GM12878 (cell line): Measurements from ENCODE around the gene MOCOS. TPM values are rescaled to one million over a fixed set of nuclear protein-coding genes. Genes with fewer than 3 reads are reported as not detected.

Experiments used
- ATAC-seq: fragments of 200-7000 bp; cut with Tn5 transposase; 3 replicates; pipeline ENCODE4 v1.9.1; 2020; ENCODE audit warnings: mild to moderate bottlenecking, moderate library complexity
- BruUV-seq: library from RNA; stranded (reverse); fragments of 400-500 nt; replicated peaks from 2 replicates; lab custom pipeline; 2021; lab: Mats Ljungman, UMichigan
- CTCF ChIA-PET: fragments of 300-600 bp; sonication (Branson Sonifier 250); formaldehyde crosslinking; extraction: SDS; loops from one replicate; lab custom pipeline; 2021; ENCODE audit warnings: inconsistent platforms; lab: Yijun Ruan, JAX
- POLR2A ChIA-PET: fragments of 350-600 bp; formaldehyde crosslinking; extraction: SDS; loops from one replicate; lab custom pipeline; 2021; ENCODE audit warnings: inconsistent platforms; lab: Charles Lee
- RAD21 ChIA-PET: fragments of 300-600 bp; sonication (Branson Sonifier 250); formaldehyde crosslinking; loops from one replicate; lab custom pipeline; 2023; ENCODE audit warnings: antibody characterized with exemption; ENCODE audit not compliant: unreplicated experiment; lab: Charles Lee
- SMC1A ChIA-PET: fragments of 300-600 bp; sonication (Branson Sonifier 250); formaldehyde crosslinking; loops from one replicate; lab custom pipeline; 2023; ENCODE audit not compliant: unreplicated experiment, uncharacterized antibody; lab: Charles Lee
- DNase-seq: peaks from one replicate; pipeline ENCODE4 v3.0.0-alpha.2; 2011; ENCODE audit warnings: low read depth, low spot score
- FAIRE-seq: peaks from 3 replicates; lab custom pipeline; 2011; peaks lifted over from hg19 to GRCh38; lab: Jason Lieb, UNC
- H2AFZ ChIP-seq: 2 replicates; pipeline ENCODE4 v1.6.0; 2011; ENCODE audit warnings: low read depth, low read length, control low read depth; ENCODE audit not compliant: control insufficient read depth
- H3K27ac ChIP-seq: 2 replicates; pipeline ENCODE4 v1.5.1; 2011; ENCODE audit warnings: control low read depth; ENCODE audit not compliant: control insufficient read depth, insufficient read depth
- H3K27me3 ChIP-seq, 2 experiments: replicated peaks in 1 of 2; 2 replicates each; pipeline versions ENCODE4 v1.6.0 to v1.6.1; 2011; ENCODE audit warnings: low read length in 1 of 2; ENCODE audit not compliant: control insufficient read depth in 2 of 2, insufficient read depth in 2 of 2
- H3K36me3 ChIP-seq, 2 experiments: 2 replicates each; pipeline ENCODE4 v1.5.1; 2011; ENCODE audit warnings: low read length in 1 of 2; ENCODE audit not compliant: control insufficient read depth in 2 of 2, insufficient read depth in 2 of 2
- H3K4me1 ChIP-seq: 2 replicates; pipeline ENCODE4 v1.6.1; 2011; ENCODE audit warnings: mild to moderate bottlenecking, low read length, moderate library complexity, mixed read lengths; ENCODE audit not compliant: control insufficient read depth, insufficient read depth
- H3K4me2 ChIP-seq: 2 replicates; pipeline ENCODE4 v1.6.0; 2011; ENCODE audit warnings: control low read depth; ENCODE audit not compliant: control insufficient read depth, insufficient read depth
- H3K4me3 ChIP-seq: fragments of 200-600 bp; sonication (generic); 2 replicates; pipeline ENCODE4 v1.5.1; 2016
- H3K79me2 ChIP-seq: 2 replicates; pipeline ENCODE4 v1.6.0; 2011; ENCODE audit warnings: low read length; ENCODE audit not compliant: control insufficient read depth, insufficient read depth
- H3K9ac ChIP-seq: 2 replicates; pipeline ENCODE4 v1.8.0; 2011; ENCODE audit warnings: low read length, control low read depth, mixed read lengths; ENCODE audit not compliant: control insufficient read depth, insufficient read depth
- H3K9me3 ChIP-seq: replicated peaks from 3 replicates; pipeline ENCODE4 v1.5.1; 2011; ENCODE audit warnings: mild to moderate bottlenecking, low read length; ENCODE audit not compliant: control insufficient read depth, insufficient read depth
- H4K20me1 ChIP-seq: 2 replicates; pipeline ENCODE4 v1.6.0; 2011; ENCODE audit not compliant: control insufficient read depth, insufficient read depth
- BHLHE40 ChIP-seq, 2 experiments: fragments of 450-650 bp in 1 of 2; IDR thresholded peaks; 2 replicates each; pipeline ENCODE4 v1.6.1; 2011 to 2017; ENCODE audit warnings: low read depth in 2 of 2, borderline replicate concordance in 1 of 2, improper control_type of control experiment in 1 of 2, low read length in 1 of 2, mild to moderate bottlenecking in 1 of 2
- DPF2 ChIP-seq: fragments of 450-650 bp; IDR thresholded peaks from 2 replicates; pipeline ENCODE4 v1.6.1; 2017; ENCODE audit warnings: mild to moderate bottlenecking
- FOXK2 ChIP-seq: fragments of 450-650 bp; IDR thresholded peaks from 2 replicates; pipeline ENCODE4 v1.6.1; 2017; ENCODE audit warnings: mild to moderate bottlenecking, moderate library complexity
- NBN ChIP-seq: fragments of 450-650 bp; IDR thresholded peaks from 2 replicates; pipeline ENCODE4 v1.6.1; 2016
- NFYB ChIP-seq: IDR thresholded peaks from 2 replicates; pipeline ENCODE4 v1.6.1; 2011; ENCODE audit warnings: low read depth, mild to moderate bottlenecking, low read length, improper control_type of control experiment, moderate library complexity; ENCODE audit not compliant: insufficient read depth
- PML ChIP-seq: IDR thresholded peaks from 2 replicates; pipeline ENCODE4 v1.6.1; 2012; ENCODE audit warnings: low read length, inconsistent platforms
- SMC3 ChIP-seq: IDR thresholded peaks from 2 replicates; pipeline ENCODE4 v1.6.1; 2011; ENCODE audit warnings: low read length, improper control_type of control experiment, borderline replicate concordance
- SUPT20H ChIP-seq: IDR thresholded peaks from 2 replicates; pipeline ENCODE4 v1.6.1; 2011; ENCODE audit warnings: low read depth, mild to moderate bottlenecking, low read length, moderate library complexity, borderline replicate concordance; ENCODE audit not compliant: control insufficient read depth
- TAF1 ChIP-seq: IDR thresholded peaks from 2 replicates; pipeline ENCODE4 v1.6.1; 2011; ENCODE audit warnings: mild to moderate bottlenecking, low read depth, low read length, borderline replicate concordance
- ZNF24 ChIP-seq: fragments of 450-650 bp; IDR thresholded peaks from 2 replicates; pipeline ENCODE4 v1.6.1; 2017; ENCODE audit warnings: antibody characterized with exemption, mild to moderate bottlenecking
- WGBS: methylation state at CpG from one replicate; pipeline ENCODE4 v1.1.6; 2016; ENCODE audit warnings: low lambda C conversion rate; ENCODE audit not compliant: insufficient replicate concordance, insufficient coverage; ENCODE audit errors: missing lambda C conversion rate; 5-methylcytosine and 5-hydroxymethylcytosine counted together
- in situ Hi-C: fragments of 300-500 bp; cut with MboI; formaldehyde crosslinking; loops from 9 replicates; pipeline ENCODE4 v1.14.3; 2018; ENCODE audit warnings: mixed read lengths
- intact Hi-C: fragments of 100-400 bp; cut with micrococcal nuclease; formaldehyde crosslinking; loops from one replicate; pipeline ENCODE4 v1.14.2; 2022; ENCODE audit not compliant: unreplicated experiment
- polyA plus RNA-seq, 11 experiments: library from polyadenylated mRNA; depleted of rRNA in 4 of 11; unstranded in 6 of 11; stranded (reverse) in 5 of 11; fragments of >200 nt; fragmentation: Nextera tagmentation in 4 of 11; fragmentation: Illumina TruSeq in 1 of 11; extraction: Ambion mirVana in 4 of 11; extraction: Trizol in 1 of 11; gene quantifications; 1 replicate in 1 of 11; 2 replicates in 10 of 11; pipeline versions ENCODE4 v1.2.1 to v1.2.3, GENCODE V29; 2011 to 2016; ENCODE audit warnings: inconsistent platforms in 2 of 11, missing spikeins in 2 of 11, low read depth in 1 of 11
- total RNA-seq, 4 experiments: library from RNA; depleted of rRNA in 3 of 4; stranded (reverse); fragments of >200 nt in 3 of 4; fragmentation: Illumina TruSeq in 1 of 4; extraction: Trizol in 1 of 4; gene quantifications; 2 replicates each; pipeline versions ENCODE4 v1.2.1 to v1.2.3, GENCODE V29; 2013 to 2021
- TF ChIP-seq, protein P1 (sequence below): fragments of 450-650 bp; IDR thresholded peaks from 2 replicates; pipeline ENCODE4 v1.6.1; 2016; ENCODE audit warnings: mild to moderate bottlenecking, moderate library complexity, borderline replicate concordance
- TF ChIP-seq, protein P2 (sequence below): IDR thresholded peaks from 2 replicates; pipeline ENCODE4 v1.6.1; 2012; ENCODE audit warnings: low read depth, low read length, improper control_type of control experiment

The MOCOS gene
- total and polyA plus RNA-seq, 10 of the 15 experiments (the other 5 are each of a cell fraction or from before 2014, with no cell fraction given): 0.16 to 0.56 (median 0.33) TPM

DNA sequence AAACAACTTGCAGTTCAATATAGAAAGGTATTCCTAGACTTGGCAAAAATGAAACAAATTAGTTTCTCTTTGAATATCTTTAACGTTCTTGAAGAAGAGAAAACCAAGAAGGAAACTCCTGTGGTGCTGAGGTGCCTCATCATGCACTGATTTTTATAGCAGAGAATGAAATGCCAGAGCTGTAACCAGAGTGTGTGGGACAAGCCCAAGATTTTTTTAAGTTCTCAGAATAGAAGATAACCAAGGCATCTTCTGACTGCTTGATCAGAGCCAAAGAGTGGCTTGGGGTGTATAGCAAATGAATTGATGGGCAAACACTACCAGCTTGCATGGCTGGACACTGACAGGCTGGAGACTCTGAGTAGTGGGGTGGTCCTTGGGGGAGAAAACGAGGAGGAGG, 118.1 kb downstream of the MOCOS start:
- FAIRE-seq (no peak), DNase-seq (no peak), ATAC-seq (peak; percentile 14)
- ChIA-PET POLR2A (interaction anchor here (1.0 kb wide), 1 partner anchor 52 kb away, joined by 3 read pairs; no protein-coding TSS in a partner anchor), SMC1A (interaction anchor here (1.4 to 12.6 kb wide), 9 partner anchors 7 to 157 kb away, joined by 4 to 212 read pairs (median 14); no protein-coding TSS in a partner anchor), CTCF (interaction anchor here (1.0 to 1.7 kb wide), 4 partner anchors 9 to 115 kb away, joined by 3 to 6 read pairs (median 4); no protein-coding TSS in a partner anchor), RAD21 (interaction anchor here (1.7 to 14.2 kb wide), 2 partner anchors 26 to 115 kb away, joined by 6 to 126 read pairs; no protein-coding TSS in a partner anchor)
- H3K27me3 ChIP-seq: peaks cover 0 to 2% of the 10 kb centered on the region in 2 experiments; a peak in 1 of 4 replicates
- 0% methylated on average over 2 of the region's 2 CpGs for WGBS
- no peak overlapping the region for H3K4me3 ChIP-seq
- H3K79me2 ChIP-seq: peaks cover 17% of the 10 kb centered on the region
- H3K9ac ChIP-seq: no peak overlapping the region
- H3K36me3 ChIP-seq: no peaks in the 10 kb centered on the region
- intact Hi-C loops: no loop called here
- H3K9me3 ChIP-seq: no peaks in the 10 kb centered on the region
- BruUV-seq: no TSS peak
- H3K27ac ChIP-seq: no peak overlapping the region
- in situ Hi-C loops: no loop called here
- peak overlapping the region; percentile 35; the same call in 1 of the 2 replicates for H3K4me2 ChIP-seq
- no peaks in the 10 kb centered on the region for H4K20me1 ChIP-seq
- no peak overlapping the region for H2AFZ ChIP-seq
- H3K4me1 ChIP-seq: no peaks in the 10 kb centered on the region
- TF ChIP-seq NBN (no peak), ZNF24 (0 out of 2 replicates have a peak, but pooled peaks have one; percentile 13)

DNA sequence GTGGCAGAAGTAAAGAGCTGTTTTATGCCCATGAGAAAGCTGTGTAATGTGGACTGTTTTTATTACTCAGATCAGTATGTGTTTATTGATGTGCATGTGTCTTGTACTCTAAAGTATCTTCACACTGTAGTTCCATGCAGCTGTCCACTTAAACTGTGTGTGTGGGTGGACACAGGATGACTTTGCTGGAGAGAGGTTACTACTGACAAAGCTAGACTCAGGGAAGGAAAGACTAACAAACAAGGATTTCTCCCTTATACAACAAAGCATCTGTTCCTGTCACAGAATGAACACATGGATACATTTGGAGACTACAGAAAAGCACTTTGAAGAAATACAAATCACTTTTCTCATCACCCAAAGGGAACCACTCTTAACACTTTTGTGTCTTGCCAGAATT, 120.2 kb downstream of the MOCOS start:
- no peaks in the 10 kb centered on the region for H3K36me3 ChIP-seq
- H3K4me3 ChIP-seq: no peak overlapping the region
- peaks cover 10% of the 10 kb centered on the region for H3K79me2 ChIP-seq
- 0 out of 4 replicates have a peak, but pooled peaks cover 0 to 2% of the 10 kb centered on the region in 2 experiments for H3K27me3 ChIP-seq
- H3K9me3 ChIP-seq: no peaks in the 10 kb centered on the region
- intact Hi-C loops (no loop called here), in situ Hi-C loops (no loop called here)
- ChIA-PET RAD21 (interaction anchor here (1.4 to 14.2 kb wide), 5 partner anchors 9 to 57 kb away, joined by 3 to 126 read pairs (median 13); partner anchors contain the start of gene FHOD3), POLR2A (interaction anchor here (1.1 to 1.6 kb wide), 3 partner anchors 9 to 92 kb away, joined by 3 to 5 read pairs (median 3); no protein-coding TSS in a partner anchor), CTCF (interaction anchor here (1.1 to 1.8 kb wide), 2 partner anchors 9 to 265 kb away, joined by 6 to 7 read pairs; no protein-coding TSS in a partner anchor), SMC1A (interaction anchor here (0.6 to 5.6 kb wide), 9 partner anchors 8 to 268 kb away, joined by 3 to 19 read pairs (median 4); no protein-coding TSS in a partner anchor)
- DNase-seq: no peak
- no peaks in the 10 kb centered on the region for H4K20me1 ChIP-seq
- H3K9ac ChIP-seq: no peak overlapping the region
- no peaks in the 10 kb centered on the region for H3K4me1 ChIP-seq
- no peak overlapping the region for H3K27ac ChIP-seq
- BruUV-seq: no TSS peak
- H2AFZ ChIP-seq: no peak overlapping the region
- no peak for FAIRE-seq
- no peak overlapping the region for H3K4me2 ChIP-seq
- ATAC-seq: no peak
- TF ChIP-seq SMC3: no peak
- TF ChIP-seq, protein P1, sequence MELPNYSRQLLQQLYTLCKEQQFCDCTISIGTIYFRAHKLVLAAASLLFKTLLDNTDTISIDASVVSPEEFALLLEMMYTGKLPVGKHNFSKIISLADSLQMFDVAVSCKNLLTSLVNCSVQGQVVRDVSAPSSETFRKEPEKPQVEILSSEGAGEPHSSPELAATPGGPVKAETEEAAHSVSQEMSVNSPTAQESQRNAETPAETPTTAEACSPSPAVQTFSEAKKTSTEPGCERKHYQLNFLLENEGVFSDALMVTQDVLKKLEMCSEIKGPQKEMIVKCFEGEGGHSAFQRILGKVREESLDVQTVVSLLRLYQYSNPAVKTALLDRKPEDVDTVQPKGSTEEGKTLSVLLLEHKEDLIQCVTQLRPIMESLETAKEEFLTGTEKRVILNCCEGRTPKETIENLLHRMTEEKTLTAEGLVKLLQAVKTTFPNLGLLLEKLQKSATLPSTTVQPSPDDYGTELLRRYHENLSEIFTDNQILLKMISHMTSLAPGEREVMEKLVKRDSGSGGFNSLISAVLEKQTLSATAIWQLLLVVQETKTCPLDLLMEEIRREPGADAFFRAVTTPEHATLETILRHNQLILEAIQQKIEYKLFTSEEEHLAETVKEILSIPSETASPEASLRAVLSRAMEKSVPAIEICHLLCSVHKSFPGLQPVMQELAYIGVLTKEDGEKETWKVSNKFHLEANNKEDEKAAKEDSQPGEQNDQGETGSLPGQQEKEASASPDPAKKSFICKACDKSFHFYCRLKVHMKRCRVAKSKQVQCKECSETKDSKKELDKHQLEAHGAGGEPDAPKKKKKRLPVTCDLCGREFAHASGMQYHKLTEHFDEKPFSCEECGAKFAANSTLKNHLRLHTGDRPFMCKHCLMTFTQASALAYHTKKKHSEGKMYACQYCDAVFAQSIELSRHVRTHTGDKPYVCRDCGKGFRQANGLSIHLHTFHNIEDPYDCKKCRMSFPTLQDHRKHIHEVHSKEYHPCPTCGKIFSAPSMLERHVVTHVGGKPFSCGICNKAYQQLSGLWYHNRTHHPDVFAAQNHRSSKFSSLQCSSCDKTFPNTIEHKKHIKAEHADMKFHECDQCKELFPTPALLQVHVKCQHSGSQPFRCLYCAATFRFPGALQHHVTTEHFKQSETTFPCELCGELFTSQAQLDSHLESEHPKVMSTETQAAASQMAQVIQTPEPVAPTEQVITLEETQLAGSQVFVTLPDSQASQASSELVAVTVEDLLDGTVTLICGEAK: no peak
- TF ChIP-seq SUPT20H: no peak
- TF ChIP-seq, protein P2, sequence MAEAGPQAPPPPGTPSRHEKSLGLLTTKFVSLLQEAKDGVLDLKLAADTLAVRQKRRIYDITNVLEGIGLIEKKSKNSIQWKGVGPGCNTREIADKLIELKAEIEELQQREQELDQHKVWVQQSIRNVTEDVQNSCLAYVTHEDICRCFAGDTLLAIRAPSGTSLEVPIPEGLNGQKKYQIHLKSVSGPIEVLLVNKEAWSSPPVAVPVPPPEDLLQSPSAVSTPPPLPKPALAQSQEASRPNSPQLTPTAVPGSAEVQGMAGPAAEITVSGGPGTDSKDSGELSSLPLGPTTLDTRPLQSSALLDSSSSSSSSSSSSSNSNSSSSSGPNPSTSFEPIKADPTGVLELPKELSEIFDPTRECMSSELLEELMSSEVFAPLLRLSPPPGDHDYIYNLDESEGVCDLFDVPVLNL: no peak
- TF ChIP-seq PML: no peak
- TF ChIP-seq DPF2: no peak
- TF ChIP-seq BHLHE40 (IDR thresholded peaks at IDR 0.05; ENCODE audit: borderline replicate concordance in 1 of 2, low read depth in 2 of 2, low read length in 1 of 2): no peak
- no peak for TF ChIP-seq FOXK2
- TF ChIP-seq NFYB: no peak
- TF ChIP-seq TAF1: no peak
